GM21515 (cell line): ENCODE data around the gene RGL3.
"Not testable (repeated sequence)": the region's sequence is repeated elsewhere in the genome, so short reads cannot be mapped to it uniquely, and the experiment has no call there.

Source experiments
- ATAC-seq: cut with Tn5 transposase; IDR thresholded peaks from one replicate; pipeline ENCODE4 v1.9.1; 2021; ENCODE audit not compliant: unreplicated experiment

Gene RGL3

GRCh38 chr19:11383706-11384048 lies 35.4 kb downstream of the RGL3 start:
- no peak for ATAC-seq

DNA sequence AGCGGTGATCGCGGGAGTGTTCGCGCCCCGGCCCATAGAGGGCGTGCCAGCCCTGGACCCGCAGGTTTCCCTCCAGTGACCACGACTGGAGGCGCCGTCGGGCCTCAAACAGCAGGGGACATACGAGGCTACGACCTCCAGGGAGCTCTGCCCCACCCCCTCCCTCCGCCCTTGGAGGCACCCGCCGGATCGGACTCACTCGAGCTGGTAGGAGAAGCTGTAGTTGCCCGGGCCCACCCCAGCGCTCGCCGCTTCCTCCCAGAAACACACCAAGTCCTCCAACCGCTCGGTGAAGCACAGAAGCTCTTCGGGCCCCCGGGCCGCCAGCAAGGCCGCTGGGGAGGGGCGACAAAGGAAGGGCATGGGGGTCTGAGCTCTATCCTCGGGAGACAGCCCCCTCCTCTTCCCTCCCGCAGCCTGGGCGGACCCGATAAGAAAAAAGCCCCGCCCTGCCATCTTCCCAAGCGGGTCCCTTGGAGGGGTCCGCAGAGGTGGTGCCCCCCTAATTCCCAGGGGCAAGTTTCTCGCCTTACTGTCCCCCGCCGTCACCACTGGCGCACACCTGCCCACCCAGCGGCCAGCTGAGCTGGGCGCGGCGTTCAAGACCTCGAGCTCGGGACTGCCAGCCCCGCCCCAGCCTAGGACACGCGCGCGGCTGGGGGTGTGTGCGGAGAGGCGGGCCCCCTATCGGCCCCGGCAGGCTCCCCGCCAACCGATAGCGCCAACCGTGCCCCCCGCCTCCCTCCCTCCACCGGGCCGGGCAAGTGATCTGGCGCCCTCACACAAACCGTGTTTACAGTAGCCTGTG lies 36.0 kb downstream of the RGL3 start:
- ATAC-seq = no peak

DNA sequence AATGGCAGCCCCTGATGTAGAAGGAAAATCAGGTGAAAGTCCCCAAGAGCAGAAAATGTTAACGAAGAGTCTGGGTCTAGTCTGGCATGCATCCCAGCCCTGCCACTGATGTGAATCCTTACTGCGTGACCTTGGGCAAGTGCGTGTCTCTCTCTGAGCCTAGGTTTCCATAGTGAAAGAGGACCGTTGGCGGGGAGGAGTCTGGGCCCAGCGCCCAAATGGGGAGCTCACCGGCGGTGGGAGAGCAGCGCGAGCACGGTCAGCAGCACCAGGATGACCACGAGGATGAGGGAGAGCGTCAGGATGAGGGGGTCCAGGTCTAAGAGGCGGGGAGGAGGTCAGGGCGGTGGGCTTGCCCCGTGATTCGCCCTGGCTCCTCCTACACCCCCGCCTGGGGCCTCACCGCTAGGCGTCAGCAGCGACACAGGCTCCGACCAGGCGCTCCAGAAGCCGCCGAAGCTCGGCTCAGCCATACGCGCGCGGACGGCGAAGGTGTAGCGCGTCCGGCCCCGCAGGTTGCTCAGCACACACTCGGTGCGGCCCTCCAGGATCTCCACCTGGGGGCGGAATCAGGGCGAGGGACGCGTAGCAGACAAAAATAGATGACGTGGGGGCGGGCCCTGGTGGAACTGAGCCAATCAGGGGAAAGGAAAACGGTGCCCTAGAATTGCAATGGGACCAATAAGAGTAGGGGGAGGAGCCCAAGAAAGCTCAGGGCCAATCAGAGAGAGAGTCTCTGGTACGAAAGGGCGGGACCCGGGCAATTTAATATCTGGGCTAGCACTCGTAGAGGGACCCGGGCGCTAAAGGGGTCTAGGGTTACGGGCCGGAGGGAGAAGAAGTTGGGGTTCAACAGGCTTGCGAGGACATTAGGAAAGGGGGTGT lies 38.2 kb downstream of the RGL3 start:
- peak; percentile 70 for ATAC-seq

DNA sequence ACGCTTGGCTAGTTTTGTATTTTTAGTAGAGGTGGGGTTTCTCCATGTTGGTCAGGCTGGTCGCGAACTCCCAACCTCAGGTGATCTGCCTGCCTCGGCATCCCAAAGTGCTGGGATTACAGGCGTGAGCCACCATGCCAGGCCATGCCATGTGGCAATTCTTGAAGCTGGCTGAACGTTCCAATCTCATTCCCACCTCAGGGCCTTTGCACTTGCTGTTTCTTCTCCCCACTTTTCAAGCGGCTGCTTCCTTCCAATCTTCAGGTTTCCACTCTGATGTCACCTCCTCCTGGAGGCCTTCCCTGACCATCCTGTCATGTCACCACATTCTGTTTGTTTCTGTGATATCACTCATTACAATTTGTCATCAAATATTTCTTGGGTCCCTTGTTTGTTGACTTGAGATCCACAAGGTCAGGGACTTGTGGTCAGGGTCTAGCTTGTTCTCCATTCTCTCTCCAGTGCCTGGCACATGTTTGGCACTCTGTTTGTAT lies 39.2 kb downstream of the RGL3 start:
- ATAC-seq = no peak

GRCh38 chr19:11379269-11379845 lies 39.8 kb downstream of the RGL3 start:
- not testable (repeated sequence) for ATAC-seq

GRCh38 chr19:11378319-11379189 lies 40.6 kb downstream of the RGL3 start:
- no peak for ATAC-seq

GRCh38 chr19:11377756-11378155 lies 41.4 kb downstream of the RGL3 start:
- ATAC-seq = no peak

DNA sequence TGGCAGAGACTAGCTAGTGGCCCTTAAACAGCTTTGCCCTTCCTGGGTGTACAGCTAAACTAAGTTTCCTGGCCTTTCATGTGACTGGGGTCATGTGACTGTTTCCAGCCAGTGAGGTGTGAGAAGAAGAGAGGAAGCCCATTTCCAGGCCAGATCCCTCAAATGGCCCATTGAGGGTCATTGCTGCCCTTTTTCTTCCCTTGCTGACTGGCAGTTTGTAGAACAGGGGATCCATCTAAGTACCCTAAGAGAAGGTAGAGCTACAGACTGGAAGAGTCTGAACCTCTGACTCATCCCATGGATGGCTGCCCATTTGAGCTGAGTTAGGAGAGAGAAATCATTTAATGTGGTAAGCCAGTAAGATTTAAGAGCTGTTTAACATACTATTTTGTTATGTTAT lies 41.9 kb downstream of the RGL3 start:
- ATAC-seq = no peak

GRCh38 chr19:11375143-11375948 lies 43.8 kb downstream of the RGL3 start:
- ATAC-seq = peak; percentile 23

- ATAC-seq = peak; percentile 89
Observed at GRCh38 chr19:11374433-11375142, 44.5 kb downstream of the RGL3 start, which contains the start of gene SWSAP1. Gene SWSAP1, plus strand, starts transcription at chr19:11374666. Its CDS starts 15 bp downstream, at chr19:11374681.

- no peak for ATAC-seq
Observed at GRCh38 chr19:11373885-11374432, 45.2 kb downstream of the RGL3 start.

DNA sequence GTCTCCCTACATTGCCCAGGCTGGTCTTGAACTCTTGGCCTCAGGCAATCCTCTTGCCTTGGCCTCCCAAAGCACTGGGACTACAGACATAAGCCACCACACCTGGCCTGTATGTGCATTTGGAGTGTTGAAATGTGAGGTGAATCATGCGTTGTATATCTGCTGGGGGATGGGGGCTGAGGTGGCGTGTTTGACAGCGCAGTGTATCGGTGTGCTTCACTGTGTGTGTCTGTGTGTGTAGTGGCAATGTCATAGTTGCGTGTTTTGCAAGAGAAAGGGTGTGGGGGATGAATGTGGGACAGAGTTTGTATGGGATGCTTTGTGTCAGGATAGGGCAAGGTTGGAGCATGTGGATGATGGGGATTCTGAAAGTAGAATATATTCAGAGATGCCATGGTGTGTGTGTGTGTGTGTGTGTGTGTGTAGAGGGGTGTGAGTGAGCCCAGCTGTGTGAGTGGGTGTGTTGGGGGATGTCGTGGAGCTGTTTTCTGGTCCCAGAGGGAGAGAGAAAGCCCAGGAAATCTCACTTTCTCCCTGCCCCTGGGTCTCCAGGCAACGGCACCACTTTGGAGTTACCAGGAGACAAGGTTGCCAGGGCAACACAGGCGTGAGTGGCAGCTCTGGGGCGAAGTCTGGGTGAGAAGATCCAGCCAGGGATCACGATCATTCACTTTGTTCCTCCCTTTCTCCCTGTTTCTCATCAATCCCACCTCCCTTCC lies 45.8 kb downstream of the RGL3 start:
- no peak for ATAC-seq

GRCh38 chr19:11370744-11371143 lies 48.4 kb downstream of the RGL3 start:
- ATAC-seq = no peak

- ATAC-seq = no peak
Observed at GRCh38 chr19:11367528-11367927, 51.6 kb downstream of the RGL3 start.

DNA sequence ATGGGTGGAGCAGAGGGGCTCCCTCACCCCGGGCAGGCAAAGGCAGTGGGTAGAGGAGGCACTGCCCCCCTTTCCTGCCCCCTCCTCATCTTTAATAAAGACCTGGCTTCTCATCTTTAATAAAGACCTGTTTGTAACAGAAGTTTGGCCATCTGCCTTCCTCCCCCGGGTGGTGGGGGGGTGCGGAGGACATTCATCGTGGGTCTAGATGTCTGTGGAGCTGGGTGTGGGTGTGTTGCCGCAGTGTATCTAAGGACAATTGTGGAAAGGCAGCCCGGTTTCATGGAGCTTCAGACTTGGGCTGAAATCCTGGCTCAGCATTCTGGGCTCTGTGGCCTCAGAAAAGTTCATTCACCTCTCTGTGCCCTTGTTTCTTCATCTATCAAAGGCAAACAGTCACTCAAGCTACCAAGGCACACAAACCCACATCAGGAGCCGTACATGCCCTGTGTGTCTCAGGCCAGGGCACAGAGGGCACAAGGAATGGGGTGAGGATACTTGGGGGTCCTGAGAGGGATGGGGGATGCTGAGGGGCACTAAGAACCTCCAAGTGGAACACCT lies 53.5 kb downstream of the RGL3 start:
- no peak for ATAC-seq

DNA sequence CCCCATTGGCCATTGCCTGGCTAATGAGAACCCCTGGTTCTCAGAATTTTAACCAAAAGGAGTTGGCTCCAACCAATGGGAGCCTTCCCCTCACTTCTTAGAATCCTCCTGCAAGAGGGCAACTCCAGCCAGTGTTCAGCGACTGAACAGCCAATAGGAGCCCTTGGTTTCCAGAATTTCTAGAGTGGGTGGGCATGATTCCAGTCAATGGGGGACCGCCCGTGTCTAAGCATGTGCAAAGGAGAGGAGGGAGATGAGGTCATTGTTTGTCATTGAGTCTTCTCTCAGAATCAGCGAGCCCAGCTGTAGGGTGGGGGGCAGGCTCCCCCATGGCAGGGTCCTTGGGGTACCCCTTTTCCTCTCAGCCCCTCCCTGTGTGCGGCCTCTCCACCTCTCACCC lies 54.2 kb downstream of the RGL3 start:
- ATAC-seq = no peak

DNA sequence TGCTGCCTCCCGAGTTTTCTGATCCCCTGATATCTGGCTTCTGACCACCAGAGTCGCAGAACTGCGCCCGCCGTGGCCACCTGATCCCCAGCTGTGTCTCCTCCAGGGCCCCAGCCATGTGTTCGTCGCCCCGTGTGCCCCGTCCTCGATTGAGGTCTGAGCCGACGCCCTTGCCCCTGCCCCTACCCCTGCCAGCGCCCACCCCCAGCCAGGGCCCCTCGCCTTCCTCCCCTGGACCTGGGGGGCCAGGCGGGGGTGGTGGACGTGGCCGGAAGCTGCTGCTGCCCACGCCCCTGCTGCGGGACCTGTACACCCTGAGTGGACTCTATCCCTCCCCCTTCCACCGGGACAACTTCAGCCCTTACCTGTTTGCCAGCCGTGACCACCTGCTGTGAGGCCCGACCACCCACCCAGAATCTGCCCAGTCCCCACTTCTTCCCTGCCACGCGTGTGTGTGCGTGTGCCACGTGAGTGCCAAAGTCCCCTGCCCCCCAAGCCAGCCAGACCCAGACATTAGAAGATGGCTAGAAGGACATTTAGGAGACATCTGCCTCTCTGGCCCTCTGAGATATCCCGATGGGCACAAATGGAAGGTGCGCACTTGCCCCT lies 54.7 kb downstream of the RGL3 start:
- ATAC-seq = no peak
